SIG-M5 treated with dmso at 0.1 percent for 504 hours (cell line): ENCODE data around the gene PTRH2.
"Not testable (repeated sequence)": the region's sequence is repeated elsewhere in the genome, so short reads cannot be mapped to it uniquely, and the experiment has no call there.

ENCODE experiments used
- DNase-seq: peaks from one replicate; lab custom pipeline; 2025; ENCODE audit not compliant: unreplicated experiment; lab: John Stamatoyannopoulos, UW

The PTRH2 gene

DNA sequence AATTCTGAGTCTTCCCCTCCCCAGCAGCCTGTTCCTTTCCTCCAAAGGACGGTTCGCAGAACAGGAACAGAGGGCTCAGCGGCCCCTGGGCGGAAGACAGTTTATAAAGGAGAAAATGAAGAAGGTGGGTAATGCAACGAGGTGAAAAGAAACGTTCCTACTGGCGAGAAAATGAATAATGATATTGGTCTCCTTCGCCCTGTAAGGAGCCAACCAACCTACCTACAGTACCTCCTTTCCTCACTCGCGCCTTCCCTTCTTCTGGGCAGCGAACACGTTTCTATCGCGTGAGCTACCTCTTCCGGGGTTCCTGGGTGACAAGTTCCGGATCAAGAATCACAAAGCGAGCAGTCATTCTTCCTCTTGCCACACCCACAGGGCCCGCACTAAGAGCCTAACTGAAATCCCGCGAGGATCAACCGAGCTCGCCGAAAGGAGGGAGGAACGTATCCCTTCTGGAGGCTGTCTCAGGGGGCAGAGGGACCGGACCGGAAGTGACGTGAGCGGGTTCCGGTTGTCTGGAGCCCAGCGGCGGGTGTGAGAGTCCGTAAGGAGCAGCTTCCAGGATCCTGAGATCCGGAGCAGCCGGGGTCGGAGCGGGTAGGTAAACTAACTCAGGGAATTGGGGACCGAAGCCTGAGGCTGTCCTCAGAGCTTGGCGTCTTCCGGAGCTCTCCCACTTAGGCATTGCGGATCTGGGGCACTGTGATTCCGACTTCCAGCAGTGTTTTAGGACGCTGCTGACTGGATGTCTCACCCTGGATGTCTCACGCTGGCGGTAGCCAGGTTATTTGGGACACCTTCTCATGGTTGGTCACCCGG is at the start of gene PTRH2, which contains the start of gene VMP1:
TSS of gene PTRH2 (minus strand) at position 282 of the 822 bp plus-strand sequence. CDS start 9,452 bp downstream, outside the sequence.
TSS of gene VMP1 (plus strand) at position 506 of the 822 bp plus-strand sequence. CDS start 23,793 bp downstream, outside the sequence.
- peak; percentile 100 for DNase-seq

DNA sequence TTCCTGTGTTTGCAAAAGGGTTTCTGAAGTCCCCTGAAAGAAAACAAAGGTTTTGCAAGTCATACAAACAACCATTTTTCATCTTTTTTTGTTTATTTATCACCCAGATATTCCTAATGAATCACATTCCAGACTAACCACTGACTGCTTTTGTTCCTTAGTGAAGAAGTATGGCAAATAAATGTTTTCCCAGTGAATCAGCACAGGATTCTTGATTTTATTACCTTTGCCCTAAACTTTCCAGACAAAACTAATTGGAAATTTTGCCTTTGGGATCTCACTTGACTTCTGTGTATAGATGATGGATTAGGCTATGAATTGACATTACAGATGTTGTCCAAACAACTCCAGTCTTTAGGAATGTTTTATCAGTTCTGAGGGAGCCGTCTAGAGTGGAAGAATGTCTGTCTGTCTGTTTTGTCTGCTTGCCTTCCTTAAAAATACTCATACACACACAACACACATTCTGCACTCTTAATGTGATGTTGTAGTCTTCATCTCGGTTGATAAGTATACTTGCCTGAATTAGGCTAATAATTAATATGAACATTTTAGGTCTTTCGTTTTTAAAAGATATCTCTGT is 49.1 kb upstream of the PTRH2 start:
- DNase-seq = peak; percentile 80

DNA sequence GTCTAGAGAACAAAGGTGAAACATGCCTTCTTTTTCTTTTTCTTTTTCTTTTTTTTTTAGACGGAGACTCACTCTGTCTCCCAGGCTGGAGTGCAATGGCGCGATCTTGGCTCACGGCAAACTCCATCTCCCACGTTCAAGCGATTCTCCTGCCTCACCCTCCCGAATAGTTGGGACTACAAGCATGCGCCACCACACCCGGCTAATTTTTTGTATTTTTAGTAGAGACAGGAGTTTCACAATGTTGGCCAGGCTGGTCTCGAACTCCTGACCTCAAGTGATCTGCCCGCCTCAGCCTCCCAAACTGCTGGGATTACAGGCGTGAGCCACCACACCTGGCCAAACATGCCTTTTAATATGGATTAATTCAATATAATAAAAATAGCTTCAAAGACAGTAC is 47.8 kb upstream of the PTRH2 start:
- not testable (repeated sequence) for DNase-seq

DNA sequence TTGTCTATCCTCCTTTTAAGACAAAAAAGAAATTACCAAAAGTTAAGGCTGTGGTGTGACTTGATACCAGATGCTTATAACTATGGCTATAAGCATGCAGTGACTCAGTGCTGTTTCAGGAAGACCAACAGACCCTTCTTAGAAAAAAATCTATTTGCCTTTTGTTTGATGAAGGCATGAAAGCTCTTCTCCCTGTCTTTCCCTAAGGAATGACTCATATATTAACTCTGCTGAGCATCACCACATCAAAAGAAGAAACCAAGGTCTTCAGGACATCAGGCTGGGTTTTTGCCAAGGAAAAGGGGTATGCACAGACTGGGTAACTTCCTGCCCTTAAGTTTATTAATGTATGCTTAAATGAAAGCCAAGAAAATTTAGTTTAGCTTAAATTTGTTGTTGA is 47.3 kb upstream of the PTRH2 start:
- DNase-seq = peak; percentile 38

DNA sequence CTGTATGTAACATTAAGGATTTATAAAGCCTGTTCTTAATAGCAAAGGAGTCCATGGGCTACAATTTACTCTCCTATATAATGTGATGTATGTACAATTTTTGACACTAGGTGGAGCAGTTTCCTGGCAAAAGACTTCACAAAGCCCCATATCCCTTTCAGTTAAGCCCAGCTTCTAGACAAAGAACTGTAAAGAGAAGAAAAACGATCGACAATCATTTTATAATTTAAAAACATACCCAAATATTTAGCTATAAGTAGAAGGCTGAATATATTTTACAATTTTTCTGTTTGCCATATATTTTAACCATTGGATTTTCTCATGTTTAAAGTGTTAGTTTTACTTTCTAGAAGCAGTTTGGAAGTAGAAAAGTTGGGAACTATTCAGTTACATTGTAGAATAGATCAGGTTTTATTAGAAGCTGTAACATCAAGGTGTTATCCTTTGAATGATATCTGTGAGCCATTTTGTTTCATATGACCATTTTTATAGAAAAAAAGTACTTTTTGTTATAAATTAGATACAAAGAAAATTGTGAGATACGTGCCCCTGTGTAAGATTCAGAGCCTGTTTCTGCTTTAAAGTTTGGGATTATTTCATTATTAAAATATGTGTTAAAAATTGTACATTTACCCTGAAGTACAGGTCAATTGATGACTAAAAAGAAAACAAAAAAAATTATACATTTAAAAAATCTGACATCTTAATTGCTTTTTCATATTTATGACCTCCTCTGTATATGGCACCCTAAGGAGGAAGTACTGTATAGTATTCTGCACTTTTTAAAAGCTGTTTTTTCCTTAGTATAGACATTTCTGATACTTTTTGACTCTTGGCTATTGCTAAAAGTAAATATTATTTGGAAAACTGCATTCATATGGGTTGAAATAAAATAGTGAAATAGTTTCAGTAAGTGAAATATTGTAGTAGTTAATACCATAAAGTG is 46.6 kb upstream of the PTRH2 start:
- peak; percentile 95 for DNase-seq

DNA sequence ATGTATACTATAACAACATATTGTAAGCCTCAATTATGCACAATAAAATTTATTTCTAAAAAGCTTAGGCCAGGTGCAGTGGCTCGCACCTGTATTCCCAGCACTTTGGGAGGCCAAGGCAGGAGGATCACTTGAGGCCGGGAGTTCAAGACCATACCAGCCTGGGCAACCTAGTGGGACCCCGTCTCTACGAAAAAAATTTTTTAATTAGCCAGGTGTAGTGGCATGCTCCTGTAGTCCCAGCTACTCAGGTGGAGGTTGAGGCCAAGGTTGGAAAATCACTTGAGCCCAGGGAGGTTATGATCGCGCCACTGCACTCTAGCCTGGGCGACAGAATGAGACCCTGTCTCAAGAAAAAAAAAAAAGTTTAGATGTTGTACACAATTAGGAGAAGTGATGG is 45.7 kb upstream of the PTRH2 start:
- DNase-seq = no peak

DNA sequence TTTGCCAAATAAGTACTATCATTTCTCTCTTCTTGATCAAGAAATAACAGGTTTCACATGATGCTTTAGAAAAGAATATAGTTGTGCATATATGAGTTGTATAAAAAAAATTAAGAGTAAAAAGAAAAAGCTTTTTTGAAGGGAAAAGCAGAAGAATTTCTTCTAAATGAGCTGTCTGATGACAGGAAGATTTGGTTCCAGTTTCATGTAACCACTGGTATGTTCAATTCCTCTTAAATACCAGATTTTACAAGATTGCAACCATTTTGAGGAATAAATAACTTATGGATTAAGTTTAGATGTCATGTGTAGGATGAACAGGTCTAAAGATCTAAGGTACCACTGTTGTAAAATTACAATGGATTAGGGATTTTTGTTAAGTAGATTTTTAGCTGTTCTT is 45.2 kb upstream of the PTRH2 start:
- no peak for DNase-seq

DNA sequence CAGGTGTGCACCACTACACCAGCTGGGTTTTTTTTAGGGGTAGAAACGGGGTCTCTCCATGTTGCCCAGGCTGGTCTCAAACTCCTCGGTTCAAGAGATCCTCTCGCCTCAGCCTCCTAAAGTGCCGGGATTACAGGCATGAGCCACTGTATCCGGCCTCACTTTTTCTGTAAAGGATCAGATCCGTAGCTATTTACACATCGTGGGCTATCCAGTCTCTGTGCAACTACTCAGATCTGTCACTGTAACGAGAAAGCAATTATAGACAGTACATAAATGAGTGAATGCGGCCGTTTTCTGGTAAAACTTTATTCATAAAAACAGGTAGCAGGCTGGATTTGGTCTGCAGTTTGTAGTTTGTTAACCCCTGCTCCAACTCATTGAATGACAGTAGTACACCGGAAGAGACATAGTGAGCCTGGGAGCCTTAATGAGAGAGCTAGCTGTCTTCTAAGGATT is 44.8 kb upstream of the PTRH2 start:
- DNase-seq = no peak

DNA sequence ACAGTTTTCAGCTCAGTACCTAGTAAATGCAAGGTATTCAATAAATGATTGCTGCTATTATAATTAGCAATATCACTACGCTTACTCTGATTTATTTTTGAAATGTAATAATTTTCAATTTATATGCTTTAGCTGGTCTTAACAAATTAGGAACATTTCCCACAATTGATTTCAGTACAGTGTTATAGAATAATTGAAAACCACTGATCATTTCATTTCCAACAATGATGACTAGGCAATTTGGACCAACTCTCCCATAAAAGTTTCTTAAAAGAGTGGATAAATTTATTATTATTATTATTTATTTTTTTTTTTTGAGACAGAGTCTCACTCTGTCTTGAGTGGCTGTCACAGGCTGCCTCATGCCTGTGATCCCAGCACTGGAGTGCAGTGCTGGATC is 41.4 kb upstream of the PTRH2 start:
- DNase-seq = no peak

DNA sequence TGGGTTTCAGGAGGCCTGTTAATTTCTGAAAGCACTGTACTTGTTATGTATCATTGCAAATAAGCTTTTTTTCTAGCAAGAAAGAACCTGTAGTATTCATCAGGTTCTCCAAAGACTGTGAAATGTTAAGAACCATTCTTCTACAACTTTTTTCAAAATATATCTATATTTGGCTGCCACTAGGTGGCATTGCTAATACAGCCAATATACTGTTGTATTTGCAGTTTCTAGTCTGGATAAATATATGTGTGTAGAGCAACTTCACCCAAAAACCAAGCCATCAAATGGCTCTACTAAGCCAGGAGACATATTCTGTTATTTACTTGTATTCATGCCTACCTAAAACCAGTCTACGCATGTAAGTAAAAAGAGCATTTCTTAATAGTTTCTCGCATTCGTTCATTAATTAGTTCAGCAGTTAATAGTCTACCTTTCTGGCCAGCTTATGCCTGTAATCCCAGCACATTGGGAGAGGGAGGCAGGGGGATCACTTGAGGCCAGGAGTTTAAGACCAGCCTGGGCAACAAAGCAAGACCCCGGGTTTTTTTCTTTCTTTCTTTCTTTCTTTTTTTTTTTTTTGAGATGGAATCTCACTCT is 39.7 kb upstream of the PTRH2 start:
- DNase-seq = peak; percentile 75

DNA sequence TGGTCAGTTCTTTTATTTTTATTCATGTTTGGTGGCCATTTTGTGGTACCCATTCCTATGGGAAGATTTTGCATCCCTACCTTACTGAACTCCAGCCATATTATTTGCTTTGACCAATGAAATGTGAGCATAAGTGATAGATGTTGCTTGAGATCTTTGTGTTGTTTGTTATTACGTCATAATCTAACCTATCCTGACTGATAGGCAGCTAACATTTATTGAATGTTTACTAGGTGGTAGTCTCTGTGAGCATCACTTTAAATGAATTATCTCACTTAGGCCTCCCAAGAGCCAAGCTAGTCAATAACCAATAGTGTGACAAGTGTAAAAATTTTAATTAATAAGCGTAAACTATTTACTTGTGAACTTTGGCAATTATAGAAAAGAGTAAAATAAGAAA is 37.8 kb upstream of the PTRH2 start:
- no peak for DNase-seq

DNA sequence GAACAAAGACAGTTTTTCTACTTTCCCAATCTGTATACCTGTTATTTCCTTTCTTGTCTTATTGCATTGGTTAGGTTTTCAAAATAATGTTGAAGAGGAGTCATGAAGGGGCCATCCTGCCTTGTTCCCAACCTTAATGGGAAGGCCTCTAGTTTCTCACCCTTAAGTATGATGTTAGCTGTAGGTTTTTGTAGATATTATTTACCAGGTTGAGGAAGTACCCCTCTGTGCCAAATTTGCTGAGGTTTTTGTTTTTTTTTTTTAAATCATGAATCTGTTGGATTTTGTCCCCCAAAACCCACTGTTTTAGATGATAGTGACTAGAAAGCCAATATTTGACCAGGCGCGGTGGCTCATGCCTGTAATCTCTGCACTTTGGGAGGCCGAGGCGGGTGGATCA is 36.6 kb upstream of the PTRH2 start:
- DNase-seq = no peak

DNA sequence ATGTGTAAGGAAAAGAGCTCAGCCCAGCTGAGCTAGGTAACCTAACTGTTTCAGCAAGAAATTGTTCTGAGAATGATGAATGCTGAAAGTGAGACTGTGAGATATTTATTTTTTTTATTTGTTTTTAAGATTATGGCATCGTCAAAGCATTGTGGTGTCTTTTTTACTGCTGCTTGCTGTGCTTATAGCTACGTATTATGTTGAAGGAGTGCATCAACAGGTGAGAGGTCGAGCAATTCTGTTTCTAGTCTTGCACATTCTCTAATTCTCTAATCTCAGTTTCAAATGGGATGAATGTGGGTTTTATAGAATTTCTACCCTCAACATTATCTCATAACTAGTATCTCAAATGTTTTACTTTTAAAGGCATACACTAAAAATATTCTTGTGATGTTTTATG is 30.1 kb upstream of the PTRH2 start:
- DNase-seq = no peak

DNA sequence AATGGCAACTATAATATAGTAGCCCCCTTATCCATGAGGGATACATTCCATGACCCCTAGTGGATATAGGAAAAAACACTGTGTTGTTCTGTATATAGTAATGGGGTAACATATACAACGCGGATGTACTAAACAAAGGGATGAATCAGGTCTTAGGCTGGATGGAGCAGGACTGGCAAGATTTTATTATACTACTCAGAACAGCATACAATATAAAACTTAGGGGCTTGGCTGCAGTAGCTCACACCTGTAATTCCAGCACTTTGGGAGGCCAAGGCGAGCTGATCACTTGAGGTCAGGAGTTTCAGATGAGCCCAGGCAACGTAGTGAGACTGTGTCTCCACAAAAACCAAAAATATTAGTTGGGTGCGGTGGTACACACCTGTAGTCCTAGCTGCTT is 27.0 kb upstream of the PTRH2 start:
- no peak for DNase-seq

DNA sequence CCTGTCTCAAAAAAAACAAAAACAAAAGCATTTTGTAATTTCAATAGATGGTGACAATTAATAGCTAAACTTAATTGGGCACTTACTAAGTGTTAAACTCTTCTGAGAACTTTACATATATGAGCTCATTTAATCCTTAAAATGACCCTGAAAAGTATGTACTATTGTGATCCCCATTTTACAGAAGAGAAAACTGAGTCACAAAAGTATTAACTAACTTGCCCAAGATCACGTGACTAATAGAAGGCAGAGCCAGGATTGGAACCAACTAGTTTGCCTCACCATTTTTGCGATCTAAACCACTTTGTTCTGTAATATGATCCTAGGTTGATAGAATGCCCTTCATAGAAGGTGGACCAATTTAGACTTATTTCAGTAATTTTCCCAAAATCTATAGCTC is 26.5 kb upstream of the PTRH2 start:
- DNase-seq = no peak

DNA sequence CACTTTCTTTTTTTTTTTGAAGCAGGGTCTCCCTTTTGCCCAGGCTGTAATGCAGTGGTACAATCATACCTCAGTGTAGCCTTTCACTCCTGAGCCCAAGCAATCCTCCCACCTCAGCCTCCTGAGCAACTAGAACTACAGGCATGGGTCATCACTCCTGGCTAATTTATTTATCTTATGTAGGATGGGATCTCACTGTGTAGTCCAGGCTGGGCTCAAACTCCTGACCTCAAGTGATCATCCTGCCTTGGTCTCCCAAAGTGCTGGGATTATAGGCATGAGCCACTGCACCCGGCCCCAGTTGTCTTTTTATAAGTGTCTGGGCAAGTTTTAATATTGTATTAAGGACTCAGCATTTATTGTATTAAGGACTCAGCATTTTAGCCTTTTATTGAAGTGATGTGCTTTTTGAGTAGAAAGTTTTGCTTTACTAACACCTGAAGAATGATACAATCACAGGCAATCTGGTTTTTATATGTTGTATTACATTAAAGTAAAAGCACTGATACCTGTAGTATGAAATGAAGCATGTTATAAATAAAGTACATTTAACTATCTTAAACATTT is 23.1 kb upstream of the PTRH2 start:
- DNase-seq = no peak

DNA sequence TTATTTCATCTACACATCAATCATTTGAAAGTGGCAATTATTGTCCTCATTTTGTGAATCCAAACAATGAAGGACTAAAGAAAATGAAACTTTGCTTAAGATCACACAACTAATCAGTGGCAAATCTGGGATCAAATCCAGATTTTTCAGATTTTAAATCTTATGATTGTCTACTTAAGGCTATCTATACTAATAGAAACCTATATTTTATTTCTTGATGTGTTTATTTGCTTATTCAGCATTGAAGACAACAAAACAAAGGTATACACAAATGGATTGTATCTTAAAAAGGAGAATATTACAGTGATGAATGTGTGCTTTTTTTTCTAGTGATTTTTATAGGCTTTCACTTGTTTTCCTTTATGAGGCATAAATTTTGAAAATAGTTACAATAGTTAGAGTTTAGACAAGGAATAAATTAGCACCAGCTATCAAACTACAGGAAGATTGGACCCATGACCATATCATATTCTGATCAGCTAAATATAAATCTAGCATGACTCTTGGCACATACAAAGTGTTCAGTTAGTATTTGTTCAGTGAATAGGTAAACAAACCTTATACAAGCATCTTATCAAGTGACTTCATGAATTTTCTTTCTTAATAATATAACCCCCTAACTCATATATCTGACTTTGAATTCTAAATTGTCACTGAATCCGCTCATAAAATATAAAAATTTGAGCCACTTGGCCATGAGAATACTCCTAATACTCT is 20.7 kb upstream of the PTRH2 start:
- DNase-seq = no peak

DNA sequence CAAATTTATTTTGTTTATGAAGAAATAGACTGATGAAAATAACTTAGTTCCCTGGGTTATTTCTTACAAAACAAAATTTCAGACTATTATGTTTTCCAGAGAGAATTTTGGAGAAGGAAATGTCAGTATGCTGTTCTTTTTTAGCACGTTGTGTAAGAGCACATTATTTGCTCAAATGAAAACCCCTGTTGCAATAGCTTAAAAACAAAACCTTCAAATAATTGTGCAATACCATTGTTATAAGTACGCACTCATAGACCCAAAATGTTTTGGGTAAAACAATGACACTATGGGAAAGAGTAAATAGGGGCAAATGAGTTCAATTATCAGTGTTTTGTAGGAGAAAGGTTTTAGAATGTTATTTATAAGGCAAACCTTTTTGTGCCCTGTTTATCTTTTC is 18.5 kb upstream of the PTRH2 start:
- peak; percentile 93 for DNase-seq

DNA sequence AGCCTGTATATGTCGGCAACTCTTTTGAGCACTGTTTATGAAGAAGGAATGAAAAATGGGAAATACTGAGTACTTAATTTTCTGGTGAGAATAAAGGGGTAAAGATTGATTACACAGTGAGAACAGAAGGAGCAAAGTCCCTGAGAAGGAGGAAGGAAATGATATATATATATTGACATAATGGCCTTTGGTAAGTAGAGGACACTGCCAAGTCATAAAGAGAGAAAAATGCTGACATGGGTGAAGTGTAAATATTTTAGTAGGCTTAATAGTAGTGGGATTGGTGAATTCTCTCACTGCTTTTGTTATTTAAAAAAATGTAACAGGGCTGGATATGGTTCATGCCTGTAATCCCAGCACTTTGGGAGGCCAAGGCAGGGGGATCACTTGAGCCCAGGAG is 16.4 kb upstream of the PTRH2 start:
- no peak for DNase-seq

DNA sequence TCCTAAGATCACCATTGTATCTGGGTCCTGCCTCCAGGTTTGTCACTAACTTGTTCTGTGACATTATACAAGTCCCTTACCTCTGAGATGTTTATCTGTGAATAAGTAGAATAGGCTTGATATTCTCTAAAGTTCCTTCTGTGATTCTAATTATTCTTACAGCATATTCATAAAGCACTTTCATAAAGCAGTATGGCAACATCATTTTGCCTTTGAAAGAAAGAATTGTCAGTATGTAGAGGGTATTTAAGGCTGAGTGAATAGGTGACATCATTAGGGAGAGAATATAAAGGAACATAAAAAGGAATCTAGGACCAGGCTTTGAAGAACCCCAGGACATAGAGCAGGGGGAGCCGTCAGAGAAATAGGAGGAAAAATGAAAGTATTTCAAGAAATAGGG is 15.8 kb upstream of the PTRH2 start:
- DNase-seq = no peak
